ENCODE measurements around the gene TTC3. TPM values are rescaled to one million over a fixed set of nuclear protein-coding genes. Genes with fewer than 3 reads are reported as not detected.

The TTC3 gene
- total RNA-seq, 1 experiment from 2014 or later, result 71.5 TPM

- TF ChIP-seq MAX (IDR thresholded peaks at IDR 0.05) (no peak), CEBPB (IDR thresholded peaks at IDR 0.05; ENCODE audit: low read depth) (no peak), RAD21 (IDR thresholded peaks at IDR 0.05; ENCODE audit: low read depth) (no peak), POLR2A (IDR thresholded peaks at IDR 0.05; ENCODE audit: borderline replicate concordance, extremely low read depth, insufficient read depth, insufficient read length) (no peak)
- TF ChIP-seq, protein P1, sequence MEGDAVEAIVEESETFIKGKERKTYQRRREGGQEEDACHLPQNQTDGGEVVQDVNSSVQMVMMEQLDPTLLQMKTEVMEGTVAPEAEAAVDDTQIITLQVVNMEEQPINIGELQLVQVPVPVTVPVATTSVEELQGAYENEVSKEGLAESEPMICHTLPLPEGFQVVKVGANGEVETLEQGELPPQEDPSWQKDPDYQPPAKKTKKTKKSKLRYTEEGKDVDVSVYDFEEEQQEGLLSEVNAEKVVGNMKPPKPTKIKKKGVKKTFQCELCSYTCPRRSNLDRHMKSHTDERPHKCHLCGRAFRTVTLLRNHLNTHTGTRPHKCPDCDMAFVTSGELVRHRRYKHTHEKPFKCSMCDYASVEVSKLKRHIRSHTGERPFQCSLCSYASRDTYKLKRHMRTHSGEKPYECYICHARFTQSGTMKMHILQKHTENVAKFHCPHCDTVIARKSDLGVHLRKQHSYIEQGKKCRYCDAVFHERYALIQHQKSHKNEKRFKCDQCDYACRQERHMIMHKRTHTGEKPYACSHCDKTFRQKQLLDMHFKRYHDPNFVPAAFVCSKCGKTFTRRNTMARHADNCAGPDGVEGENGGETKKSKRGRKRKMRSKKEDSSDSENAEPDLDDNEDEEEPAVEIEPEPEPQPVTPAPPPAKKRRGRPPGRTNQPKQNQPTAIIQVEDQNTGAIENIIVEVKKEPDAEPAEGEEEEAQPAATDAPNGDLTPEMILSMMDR (IDR thresholded peaks at IDR 0.05 in 2 of 3, conservative IDR thresholded peaks at IDR 0.05 in 1 of 3; ENCODE audit: borderline replicate concordance in 1 of 3, insufficient read depth in 1 of 3, low read depth in 2 of 3, low read length in 2 of 3), result no peak
Observed at GRCh38 chr21:37045149-37045548, 27.9 kb upstream of the TTC3 start (continued).

- intact Hi-C loops (cut with micrococcal nuclease), result no loop called here
- ATAC-seq, result no peak
- Histone ChIP-seq H3K4me2 (ENCODE audit: low read length) (no peak overlapping the region), H3K79me2 (ENCODE audit: insufficient read depth, low read length) (no peaks in the 10 kb centered on the region), H3K27ac (ENCODE audit: low read depth, low read length) (no peak overlapping the region), H3K9me2 (ENCODE audit: insufficient read depth) (no peaks in the 10 kb centered on the region), H3K4me3 (replicated peaks in 1 of 2; ENCODE audit: low read depth in 1 of 2, low read length in 2 of 2) (no peak overlapping the region), H3K36me3 (ENCODE audit: control insufficient read depth in 1 of 2, insufficient read depth in 2 of 2, low read length in 2 of 2) (no peaks in the 10 kb centered on the region), H3K27me3 (ENCODE audit: insufficient read depth, low read length) (no peaks in the 10 kb centered on the region), H4K20me1 (ENCODE audit: insufficient read depth) (no peaks in the 10 kb centered on the region), H3K9me3 (ENCODE audit: control insufficient read depth in 1 of 2, insufficient read depth in 1 of 2, low read depth in 1 of 2, low read length in 2 of 2) (no peaks in the 10 kb centered on the region), H2AFZ (ENCODE audit: low read depth, low read length, poor library complexity, severe bottlenecking) (no peak overlapping the region), H3K4me1 (ENCODE audit: control insufficient read depth in 1 of 2, insufficient read depth in 2 of 2, low read length in 2 of 2) (peaks cover 5 to 13% of the 10 kb centered on the region in 2 experiments), H3K9ac (ENCODE audit: low read length) (no peak overlapping the region)
- CTCF ChIA-PET, result interaction anchor here (1.4 kb wide), 1 partner anchor 36 kb away, joined by 4 read pairs; no protein-coding TSS in a partner anchor
- RAD21 ChIA-PET (ENCODE audit: low non-redundant PET in 1 of 2, low total read pairs in 2 of 2, uncharacterized antibody in 2 of 2, unreplicated experiment in 2 of 2), result no interaction called here
- POLR2A ChIA-PET, result no interaction called here
- no TSS peak for BruUV-seq (replicated peaks)
- DNase-seq (ENCODE audit: low read depth, low spot score), result no peak
- TF ChIP-seq ELF1 (IDR thresholded peaks at IDR 0.05; ENCODE audit: borderline replicate concordance, low read depth) (no peak), CBX3 (IDR thresholded peaks at IDR 0.05; ENCODE audit: low read depth) (no peak), SP1 (IDR thresholded peaks at IDR 0.05; ENCODE audit: low read depth) (no peak), RAD21 (IDR thresholded peaks at IDR 0.05; ENCODE audit: low read depth) (no peak), EZH2phosphoT487 (IDR thresholded peaks at IDR 0.05; ENCODE audit: borderline replicate concordance) (no peak), YY1 (IDR thresholded peaks at IDR 0.05; ENCODE audit: extremely low read depth, insufficient replicate concordance, low read depth, low read length) (no peak), ZNF274 (IDR thresholded peaks at IDR 0.05; ENCODE audit: low read depth, low read length) (no peak), JUND (IDR thresholded peaks at IDR 0.05) (no peak), FOSL1 (IDR thresholded peaks at IDR 0.05; ENCODE audit: low read depth) (no peak), POLR2AphosphoS5 (IDR thresholded peaks at IDR 0.05; ENCODE audit: low read depth, low read length) (no peak), MAX (IDR thresholded peaks at IDR 0.05) (no peak), ZFX (IDR thresholded peaks at IDR 0.05) (no peak), SRF (IDR thresholded peaks at IDR 0.05; ENCODE audit: low read depth) (no peak), REST (IDR thresholded peaks at IDR 0.05; ENCODE audit: low read depth) (no peak)
- TF ChIP-seq, protein P1 (IDR thresholded peaks at IDR 0.05 in 2 of 3, conservative IDR thresholded peaks at IDR 0.05 in 1 of 3; ENCODE audit: borderline replicate concordance in 1 of 3, insufficient read depth in 1 of 3, low read depth in 2 of 3, low read length in 2 of 3), result no peak
Observed at GRCh38 chr21:37045556-37045955, 27.5 kb upstream of the TTC3 start.

Data from HCT116 (cell line).